ENCODE measurements around the gene ACIN1. TPM values are rescaled to one million over a fixed set of nuclear protein-coding genes. Genes with fewer than 3 reads are reported as not detected.

ACIN1 gene
- total RNA-seq, 1 donor from 2014 or later, result 103 TPM

DNA sequence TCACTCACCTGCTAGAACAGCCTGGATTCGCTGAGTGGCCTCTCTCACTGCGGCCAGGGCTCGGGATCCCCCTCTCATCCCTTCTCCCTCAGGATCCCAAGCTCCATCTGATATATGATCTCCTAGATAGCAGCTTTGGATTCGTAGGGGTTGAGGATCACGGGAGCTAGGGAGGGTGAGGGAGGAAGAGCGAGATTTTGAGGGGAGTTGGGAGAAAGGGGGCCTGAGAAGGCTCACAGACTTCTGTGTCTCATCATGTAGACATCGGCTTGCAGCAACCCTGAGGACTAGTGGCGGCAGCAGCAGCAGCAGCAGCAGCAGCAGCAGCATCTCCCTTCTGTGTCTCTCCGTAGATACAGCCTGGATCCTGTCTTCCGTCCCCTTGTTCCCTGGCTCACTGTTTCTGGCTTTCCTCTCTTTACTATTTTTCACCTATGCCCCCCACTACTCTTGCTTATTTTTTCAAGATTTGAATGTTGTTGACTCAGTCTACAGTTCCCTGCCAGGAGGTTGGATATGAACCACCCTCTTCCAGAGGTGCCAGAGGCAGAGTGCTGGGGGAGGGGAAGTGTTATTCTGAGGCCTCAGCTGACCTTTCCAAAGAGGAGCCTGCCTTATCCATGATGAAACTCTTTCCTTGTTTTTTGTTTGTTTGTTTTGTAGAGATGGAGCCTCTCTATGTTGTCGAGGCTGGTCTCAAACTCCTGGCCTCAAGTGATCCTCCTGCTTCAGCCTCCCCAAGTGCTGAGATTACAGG, 9.8 kb upstream of the ACIN1 start, which contains the start of gene CIROP:
TSS of gene CIROP (minus strand) at position 399 of the 757 bp plus-strand sequence. CDS start at position 330, 69 bp downstream.
- no peak for DNase-seq (ENCODE audit: low read depth)

DNA sequence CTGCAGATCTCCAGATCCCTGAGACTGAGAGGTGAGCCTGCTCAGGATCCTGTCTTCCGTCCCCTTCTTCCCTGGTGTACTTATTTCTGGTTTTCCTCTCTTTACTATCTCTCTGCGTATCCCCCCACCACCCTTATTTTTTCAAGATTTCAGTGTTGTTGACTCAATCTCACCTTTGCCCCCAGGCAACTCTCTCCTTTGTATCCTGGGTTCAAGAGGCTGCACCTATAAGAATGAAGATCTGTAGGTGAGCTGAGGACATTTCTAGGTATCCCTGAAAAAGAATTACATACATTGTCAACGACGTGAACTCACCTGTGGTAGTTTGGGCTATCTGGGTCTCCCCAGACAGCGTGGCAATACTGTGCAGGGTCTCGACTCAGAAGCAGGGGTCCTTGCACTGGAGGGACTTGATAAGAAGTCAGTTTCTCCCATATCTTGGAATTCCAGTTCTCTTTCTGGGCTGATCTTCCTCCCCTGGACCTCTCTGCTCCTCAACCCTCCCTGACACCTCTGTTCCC, 9.2 kb upstream of the ACIN1 start:
- no peak for DNase-seq (ENCODE audit: low read depth)

DNA sequence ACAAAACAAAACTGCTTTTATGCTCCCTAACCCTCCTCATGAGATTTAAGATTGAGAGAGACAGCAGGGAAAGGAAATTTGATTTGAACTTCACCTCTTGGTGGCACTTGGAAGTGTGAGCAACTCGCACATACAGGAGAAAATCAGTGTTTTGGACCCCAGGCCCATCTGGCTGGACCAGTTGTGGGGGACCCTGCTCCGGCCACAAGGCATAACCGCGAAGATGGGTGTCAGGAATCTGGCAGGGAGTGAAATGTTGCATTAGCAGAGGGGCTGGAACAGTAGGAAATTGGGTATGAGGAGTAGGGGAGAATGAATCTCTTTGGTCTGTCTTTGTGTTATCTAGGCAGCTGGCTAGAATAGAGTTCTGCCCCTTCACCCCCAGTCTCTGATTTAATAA, 8.6 kb upstream of the ACIN1 start:
- DNase-seq (ENCODE audit: low read depth), result no peak

DNA sequence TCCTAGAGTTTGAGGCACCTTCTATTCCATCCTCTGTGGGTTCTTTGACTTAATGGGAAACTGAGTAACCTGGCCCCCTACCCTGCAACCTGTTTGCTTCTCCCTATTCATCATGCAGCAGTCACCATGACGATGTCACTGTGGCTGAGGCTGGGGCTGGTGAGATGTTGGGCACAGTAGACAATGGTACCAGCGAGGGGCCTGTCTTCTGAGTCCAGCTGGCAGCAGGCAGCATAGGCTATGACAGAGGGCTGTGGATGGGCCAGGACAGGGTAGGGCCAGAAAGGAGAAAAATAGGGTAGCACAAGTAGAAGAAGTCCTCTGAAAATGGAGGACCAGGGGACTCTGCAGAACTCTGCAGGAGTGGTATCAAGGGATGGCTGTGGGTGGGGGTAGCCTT, 7.9 kb upstream of the ACIN1 start:
- no peak for DNase-seq (ENCODE audit: low read depth)

DNA sequence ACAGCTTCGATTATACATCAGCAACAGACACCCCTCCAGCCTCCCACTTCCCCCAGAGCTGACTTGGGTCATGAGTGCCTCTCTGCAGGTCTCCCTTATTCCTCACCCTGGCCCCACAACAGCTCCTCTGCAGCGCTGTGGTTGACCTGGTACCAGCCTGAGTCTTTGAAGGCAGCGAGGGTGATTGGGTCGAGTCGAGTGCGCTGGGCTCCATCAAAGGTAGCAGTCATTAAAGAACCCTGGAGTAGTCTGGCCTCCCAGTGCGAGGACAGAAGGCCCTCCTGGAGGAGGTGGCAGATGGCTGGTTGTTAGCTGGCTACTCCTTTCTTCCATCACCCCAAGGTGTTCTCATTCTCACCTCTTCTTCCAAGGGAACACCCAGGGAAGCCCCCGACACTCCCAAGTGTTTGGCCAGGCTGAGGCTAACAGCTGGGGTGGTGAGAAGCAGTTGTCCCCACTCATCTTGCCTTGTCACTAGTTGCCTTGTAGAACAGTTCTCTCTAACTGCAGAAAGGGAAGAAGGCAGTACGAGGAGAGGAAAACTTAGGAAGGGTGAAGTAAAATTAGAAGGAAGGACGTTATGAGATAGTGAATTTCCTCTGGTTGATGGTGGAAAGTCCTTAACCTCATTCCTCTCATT, 7.2 kb upstream of the ACIN1 start:
- DNase-seq (ENCODE audit: low read depth), result no peak

DNA sequence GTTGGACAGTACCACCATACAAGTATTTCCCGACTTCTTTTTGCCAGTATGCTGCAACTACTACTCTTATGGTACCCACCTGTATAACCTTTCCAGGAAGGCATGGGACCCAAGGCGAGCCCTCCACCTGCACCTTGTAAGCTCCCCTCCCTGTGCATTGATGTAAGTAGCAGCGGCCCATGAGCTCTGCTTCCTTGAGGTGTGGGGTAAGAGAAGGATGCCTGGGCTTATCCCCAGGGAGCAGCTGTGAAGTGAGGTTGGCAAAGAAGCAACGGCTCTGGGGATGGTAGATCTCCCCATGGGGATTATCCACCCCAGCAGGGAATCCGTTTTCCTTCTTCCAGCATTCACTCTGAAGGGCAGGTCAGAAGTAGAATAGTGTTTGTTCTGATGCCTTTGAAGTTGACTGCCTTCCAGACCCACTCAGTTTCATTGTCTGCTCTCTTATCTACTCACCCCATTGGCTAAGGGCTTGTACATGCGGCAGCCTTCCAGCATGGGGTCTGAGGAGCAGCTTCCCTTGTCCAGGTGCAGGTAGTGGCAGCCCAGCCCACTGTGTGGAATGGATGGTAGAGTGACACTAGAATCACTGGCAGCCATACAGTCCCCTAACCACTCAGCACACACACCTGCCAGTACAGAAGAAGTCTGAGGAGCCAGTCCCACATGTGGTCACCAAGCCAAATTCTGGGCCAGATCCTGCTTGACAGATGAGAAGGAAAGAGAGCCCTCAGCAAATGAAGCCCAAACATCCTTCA, 6.5 kb upstream of the ACIN1 start:
- no peak for DNase-seq (ENCODE audit: low read depth)

DNA sequence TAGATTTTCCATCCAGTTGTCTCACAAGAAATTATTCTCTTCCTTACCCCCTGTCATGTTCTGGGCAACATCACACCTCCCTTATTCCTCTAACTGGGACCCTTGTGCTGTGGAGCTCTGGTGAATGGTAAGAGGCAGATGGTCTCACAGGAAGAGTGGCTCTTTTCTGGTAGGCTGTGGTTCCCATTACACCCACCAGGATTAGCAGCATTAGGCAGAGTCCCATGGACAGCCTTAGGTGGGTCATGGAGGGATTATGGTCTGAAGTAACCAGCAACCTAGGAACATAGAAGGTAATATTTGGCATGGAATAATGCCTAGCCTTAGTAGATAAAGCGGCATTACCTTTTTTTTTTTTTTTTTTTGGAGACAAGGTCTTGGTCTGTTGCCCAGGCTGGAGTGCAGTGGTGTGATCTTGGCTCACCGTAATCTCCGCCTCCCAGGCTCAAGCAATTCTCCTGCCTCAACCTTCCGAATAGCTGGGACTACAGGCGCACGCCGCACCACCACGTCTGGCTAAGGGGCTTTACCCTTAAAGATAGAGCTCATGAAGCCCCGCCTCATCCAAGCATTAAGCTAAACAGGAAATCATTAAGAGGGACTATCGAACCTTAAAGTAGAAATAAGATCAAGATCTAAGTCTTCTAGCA, 4.4 kb upstream of the ACIN1 start:
- DNase-seq (ENCODE audit: low read depth), result no peak

DNA sequence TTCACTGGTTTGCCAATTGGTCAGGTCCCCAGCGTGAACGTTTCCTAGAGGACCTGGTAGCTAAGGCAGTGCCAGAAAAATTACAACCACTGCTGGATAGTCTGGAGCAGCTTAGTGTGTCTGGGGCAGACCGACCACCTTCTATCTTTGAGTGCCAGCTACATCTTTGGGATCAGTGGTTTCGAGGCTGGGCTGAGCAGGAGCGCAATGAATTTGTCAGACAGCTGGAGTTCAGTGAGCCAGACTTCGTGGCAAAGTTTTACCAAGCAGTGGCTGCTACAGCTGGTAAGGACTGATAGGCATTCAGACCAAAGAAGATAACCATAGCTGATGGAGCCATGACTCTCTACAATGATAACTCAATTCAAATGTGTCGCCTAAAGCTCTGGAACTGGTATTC, 2.9 kb upstream of the ACIN1 start:
- no peak for DNase-seq (ENCODE audit: low read depth)

DNA sequence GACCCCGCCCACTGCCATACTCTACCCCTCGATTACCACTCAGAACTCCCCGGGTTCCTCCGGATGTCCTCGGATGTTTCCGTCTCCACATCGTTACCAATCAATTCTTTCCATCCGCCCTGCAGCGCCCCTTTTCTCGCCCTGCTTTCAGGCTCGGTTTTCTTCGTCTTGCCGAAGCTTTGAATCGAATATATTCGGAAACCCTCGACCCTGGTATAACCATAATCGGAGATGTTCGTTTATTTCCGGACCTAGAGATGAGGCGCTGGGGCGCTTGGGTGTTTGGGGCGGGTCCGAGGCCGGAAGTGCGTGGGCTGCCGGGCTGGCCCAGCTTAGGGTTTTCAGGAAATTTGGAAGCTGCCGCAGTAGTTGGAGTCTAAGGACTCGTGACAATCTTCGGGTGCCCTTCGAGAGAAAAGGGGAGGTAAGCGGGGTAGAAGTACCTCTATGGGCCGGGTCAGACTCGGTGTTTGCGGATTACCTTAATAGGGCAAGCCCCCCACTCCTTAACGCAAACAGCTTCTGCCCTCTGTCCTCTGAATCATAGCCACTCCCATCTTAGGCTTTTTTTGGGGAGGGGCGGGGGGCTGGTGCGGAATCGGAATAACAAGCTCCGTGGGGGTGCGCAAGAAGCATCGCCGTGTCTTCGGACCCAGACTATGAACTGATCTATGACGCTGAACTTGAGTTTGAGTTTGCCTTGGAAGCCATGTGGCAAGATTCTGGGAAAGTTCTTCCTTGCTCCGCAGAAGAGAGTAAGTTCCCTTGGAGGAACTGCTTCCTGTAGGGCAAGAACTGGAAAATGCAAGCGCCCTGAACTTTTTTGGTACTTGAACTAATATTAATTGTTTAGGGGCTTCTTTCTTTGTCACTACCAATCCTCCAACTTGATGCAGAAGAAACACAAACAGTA, 516 bp upstream of the ACIN1 start, which contains the start of gene C14orf119:
TSS of gene C14orf119 (plus strand) at position 310 of the 913 bp plus-strand sequence. CDS start 2,154 bp downstream, outside the sequence.
- DNase-seq (ENCODE audit: low read depth), result peak; percentile 99

DNA sequence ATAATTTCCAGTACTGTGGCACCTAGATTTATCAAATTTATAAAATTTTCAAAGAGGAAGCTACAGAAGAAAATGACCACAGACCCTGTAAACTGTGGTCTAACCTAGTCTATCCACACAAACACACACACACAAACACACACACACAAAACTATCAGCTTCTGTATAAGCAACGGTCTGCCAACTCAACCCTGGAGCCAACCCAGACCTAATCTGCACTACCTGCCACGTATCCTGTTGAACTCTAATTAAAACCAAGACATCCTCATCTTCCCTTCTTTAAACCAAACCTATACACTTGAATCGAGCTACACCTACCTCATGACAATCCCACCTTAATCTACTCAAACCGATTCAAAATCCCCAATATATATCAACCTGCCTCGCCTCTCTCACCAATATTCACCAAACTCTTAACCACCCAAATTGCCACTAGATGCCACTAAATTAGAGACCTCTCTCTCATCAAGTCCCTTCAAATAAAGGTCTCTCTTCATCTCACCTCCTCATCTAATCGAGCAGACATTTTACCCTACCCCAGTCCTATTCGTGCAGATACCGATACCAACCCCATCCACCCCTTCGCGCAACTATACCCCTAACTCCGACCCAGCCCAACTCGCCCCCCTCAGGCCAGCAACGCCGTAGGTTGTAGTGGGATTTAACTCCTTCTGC, 808 bp downstream of the ACIN1 start:
- DNase-seq (ENCODE audit: low read depth), result no peak

DNA sequence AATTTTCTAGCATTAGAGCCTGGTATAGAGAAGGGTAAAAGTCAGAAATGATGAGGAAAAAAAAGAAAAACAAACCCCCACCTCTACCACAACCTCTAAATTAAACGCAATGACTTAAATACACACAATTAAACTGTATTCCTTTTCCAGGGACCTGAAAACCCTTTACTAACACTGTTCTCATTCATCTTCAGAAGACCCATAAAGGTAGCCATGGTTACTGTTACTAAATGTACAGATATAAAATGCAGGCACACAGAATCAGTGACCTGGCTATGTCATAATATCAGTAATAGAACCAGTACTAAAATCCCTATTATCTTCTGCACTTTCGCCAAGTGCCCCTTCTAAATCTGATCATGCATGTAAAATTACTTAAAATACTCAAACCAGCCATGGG, 1.4 kb downstream of the ACIN1 start:
- no peak for DNase-seq (ENCODE audit: low read depth)

DNA sequence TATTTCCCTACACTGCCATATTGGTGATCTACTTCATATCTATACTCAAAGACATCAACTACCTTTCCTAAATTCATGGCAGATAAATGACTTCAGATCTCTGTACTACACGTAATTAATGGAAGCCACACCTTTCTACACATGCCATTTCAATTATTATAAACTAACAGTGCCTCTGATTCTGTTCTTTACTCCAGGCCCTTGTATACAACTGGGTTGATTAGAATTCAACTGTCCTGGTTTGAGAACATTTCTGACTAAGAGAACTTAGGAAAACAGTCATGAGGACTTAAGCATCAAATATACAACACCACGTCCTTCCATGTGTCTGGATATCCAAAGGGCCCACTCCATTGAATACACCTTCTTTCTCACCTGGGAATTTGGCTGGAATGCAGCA, 1.8 kb downstream of the ACIN1 start:
- DNase-seq (ENCODE audit: low read depth), result no peak

DNA sequence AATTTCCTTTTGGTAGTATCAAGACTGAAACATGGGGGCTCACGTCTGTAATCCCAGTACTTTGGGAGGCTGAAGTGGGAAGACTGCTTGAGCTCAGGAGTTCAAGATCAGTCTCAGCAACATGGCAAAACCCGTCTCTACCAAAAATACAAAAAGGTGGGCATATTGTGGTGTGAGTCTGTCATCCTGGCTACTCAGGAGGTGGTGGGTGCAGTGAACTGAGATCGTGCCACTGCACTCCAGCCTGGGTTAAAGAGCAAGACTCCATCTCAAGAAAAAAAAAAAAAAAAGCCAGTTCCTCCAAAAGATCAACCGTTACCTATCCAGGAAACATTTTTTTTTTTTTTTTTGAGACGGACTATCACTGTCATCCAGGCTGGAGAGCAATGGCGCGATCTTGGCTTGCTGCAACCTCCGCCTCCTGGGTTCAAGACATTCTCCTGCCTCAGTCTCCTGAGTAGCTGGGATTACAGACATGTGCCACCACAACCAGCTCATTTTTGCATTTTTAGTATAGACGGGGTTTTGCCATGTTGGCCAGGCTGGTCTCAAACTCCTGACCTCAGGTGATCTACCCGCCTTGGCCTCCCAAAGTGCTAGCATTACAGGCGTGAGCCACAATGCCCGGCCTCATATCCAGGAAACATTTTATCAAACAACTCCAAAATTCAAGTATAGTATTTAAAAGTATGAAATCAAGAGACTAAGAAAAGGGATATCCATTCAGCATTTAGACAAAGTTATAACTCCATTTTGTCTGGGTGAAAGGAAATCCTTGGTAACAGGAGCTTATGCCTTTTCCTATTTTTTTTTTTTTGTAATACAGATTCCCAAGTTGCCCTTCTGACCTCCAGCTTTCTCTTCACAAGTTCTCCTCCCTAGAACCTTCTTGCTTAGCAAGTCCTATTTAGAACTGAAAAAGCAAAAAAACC, 3.4 kb downstream of the ACIN1 start:
- no peak for DNase-seq (ENCODE audit: low read depth)

DNA sequence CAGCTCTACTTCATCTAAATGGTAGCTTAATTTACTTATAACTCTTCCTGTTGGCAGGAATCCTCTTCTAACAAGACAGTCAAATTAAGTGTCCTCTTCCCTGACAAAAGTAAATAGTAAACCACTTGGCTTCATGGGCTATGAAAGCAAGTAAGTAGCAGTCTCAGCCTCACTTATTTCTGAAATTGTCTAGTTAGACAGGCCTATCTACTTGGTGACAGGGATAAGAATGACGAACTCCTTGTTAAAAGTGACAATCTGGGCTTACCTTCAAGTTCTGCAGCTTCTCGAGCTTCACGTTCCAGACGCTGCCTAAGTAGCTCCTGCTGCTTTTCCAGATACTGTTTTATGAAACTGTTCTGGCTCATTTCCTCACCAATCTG, 4.7 kb downstream of the ACIN1 start:
- no peak for DNase-seq (ENCODE audit: low read depth)

DNA sequence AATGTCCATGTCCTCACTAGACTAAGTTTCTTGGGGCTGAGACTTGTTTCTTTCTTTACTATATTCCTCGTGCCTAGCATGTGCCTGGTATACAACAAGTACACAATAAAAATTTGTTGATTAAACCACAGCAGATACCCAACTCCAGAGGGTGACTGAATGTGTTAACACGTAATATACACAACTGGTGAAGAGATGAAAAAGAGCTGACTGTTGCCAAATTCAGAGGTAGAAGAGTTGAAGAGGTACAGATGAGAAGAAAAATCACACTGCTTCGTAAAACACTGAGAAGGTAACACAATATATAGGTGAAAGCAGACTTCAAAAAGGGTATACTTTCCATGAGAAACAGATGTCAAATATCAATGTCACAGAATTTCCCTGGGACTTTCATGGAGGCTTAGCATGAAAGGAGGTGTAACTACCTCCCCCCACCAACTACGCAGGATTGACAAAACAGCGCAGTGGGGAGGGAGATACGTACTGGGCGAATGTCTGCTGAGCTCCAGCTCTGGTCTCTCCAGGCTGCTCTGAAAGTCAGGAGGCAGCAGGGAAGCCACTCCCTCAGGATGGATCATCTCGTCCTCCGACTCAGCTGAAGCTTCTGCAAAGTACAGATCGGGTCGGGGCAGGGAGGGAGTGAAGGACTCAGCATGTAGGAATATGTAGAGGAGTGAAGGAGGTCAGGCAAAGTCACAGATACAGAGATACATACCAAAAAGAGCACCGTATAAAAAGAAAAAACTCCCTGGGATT, 5.3 kb downstream of the ACIN1 start:
- DNase-seq (ENCODE audit: low read depth), result no peak

DNA sequence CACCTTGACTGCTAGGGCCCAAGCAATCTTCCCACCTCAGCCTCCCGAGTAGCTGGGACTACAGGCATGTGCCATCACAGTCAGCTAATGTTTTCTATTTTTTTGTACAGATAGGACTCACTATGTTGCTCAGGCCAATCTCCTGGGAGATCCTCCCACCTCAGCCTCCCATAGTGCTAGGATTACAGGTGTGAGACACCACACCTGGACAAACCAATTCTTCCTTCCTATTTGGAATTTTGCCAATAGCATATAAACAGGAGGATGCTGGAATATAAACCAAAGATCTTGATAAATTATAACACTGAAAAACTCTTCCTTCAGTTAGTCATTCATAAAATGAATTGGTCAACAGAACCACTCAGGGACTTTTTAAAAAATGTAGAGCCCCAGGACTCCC, 8.4 kb downstream of the ACIN1 start:
- no peak for DNase-seq (ENCODE audit: low read depth)

DNA sequence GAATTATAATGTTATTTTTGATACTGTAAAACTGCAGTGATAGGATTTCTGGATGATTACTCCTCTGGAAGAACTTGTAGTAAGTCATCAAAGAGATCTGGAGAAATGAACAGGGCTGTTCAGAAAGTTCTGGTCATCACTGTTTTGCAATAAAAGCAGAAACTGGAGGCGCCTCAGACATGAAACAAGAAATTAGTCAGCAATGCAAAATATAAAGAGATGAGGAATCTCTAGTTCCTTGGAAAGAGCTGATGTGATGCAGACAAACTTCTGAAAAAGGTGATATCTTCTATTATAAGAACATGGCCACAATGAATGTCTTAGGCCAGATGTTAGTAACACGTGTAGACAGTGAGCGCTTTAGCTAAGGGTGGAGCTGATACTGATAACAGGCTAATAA, 9.5 kb downstream of the ACIN1 start:
- DNase-seq (ENCODE audit: low read depth), result no peak

DNA sequence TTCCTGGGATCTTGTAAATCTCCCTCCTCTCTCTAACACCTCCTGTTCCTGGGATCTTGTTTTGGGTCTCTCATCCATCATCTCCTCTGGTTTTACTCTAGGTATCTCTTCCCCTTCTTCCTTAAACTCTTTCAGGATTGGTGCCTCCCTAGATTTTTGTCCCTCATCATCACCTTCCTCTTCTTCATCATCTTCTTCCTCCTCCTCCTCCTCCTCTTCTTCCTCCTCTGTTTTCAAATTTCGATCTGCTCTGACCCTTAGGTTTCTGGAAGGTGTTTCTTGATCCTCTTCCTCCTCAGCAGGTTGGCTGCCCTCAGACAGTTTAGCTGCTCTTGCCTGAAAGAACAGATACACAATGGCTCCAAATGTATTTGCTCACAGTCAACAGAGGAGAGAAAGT, 14.5 kb downstream of the ACIN1 start:
- no peak for DNase-seq (ENCODE audit: low read depth)

Measured in renal cortical epithelial cell (primary cell).